OCI-LY7 (cell line): Measurements from ENCODE around the gene PPM1L. TPM values are rescaled to one million over a fixed set of nuclear protein-coding genes. Genes with fewer than 3 reads are reported as not detected.
"Not testable (repeated sequence)": the region's sequence is repeated elsewhere in the genome, so short reads cannot be mapped to it uniquely, and the experiment has no call there.

Experiments used
- BruUV-seq: library from RNA; stranded (reverse); fragments of 400-500 nt; replicated peaks from 2 replicates; lab custom pipeline; 2021; lab: Mats Ljungman, UMichigan
- CTCF ChIA-PET: fragments of 300-600 bp; sonication (Branson Sonifier 250); formaldehyde crosslinking; loops from one replicate; lab custom pipeline; 2022; ENCODE audit warnings: antibody characterized with exemption; ENCODE audit not compliant: unreplicated experiment; lab: Charles Lee
- POLR2A ChIA-PET: fragments of 300-600 bp; sonication (Branson Sonifier 250); formaldehyde crosslinking; loops from one replicate; lab custom pipeline; 2022; ENCODE audit warnings: antibody characterized with exemption; lab: Charles Lee
- DNase-seq: peaks from one replicate; pipeline ENCODE4 v3.0.0-alpha.2; 2015; ENCODE audit warnings: low spot score
- H2AFZ ChIP-seq: fragments of 200-600 bp; sonication (generic), shearing (Covaris generic); 2 replicates; pipeline ENCODE4 v1.6.1; 2014; ENCODE audit warnings: mild to moderate bottlenecking, antibody characterized with exemption, low read length, moderate library complexity
- H3K27ac ChIP-seq: fragments of 200-600 bp; sonication (generic); 2 replicates; pipeline ENCODE4 v1.5.1; 2014; ENCODE audit warnings: mixed run types, low read depth, mild to moderate bottlenecking, moderate library complexity, low read length, inconsistent platforms; ENCODE audit not compliant: poor library complexity, severe bottlenecking
- H3K36me3 ChIP-seq: fragments of 200-600 bp; sonication (generic); 2 replicates; pipeline ENCODE4 v1.6.1; 2014; ENCODE audit warnings: mild to moderate bottlenecking, antibody characterized with exemption, low read length, moderate library complexity, mixed read lengths; ENCODE audit not compliant: insufficient read depth
- H3K4me1 ChIP-seq: fragments of 200-600 bp; sonication (generic); 2 replicates; pipeline ENCODE4 v1.5.1; 2014; ENCODE audit warnings: mild to moderate bottlenecking, low read length; ENCODE audit not compliant: insufficient read depth, poor library complexity, severe bottlenecking
- H3K4me2 ChIP-seq: fragments of 200-600 bp; sonication (generic); 2 replicates; pipeline ENCODE4 v1.6.1; 2014; ENCODE audit warnings: mild to moderate bottlenecking, low read length
- H3K4me3 ChIP-seq: fragments of 200-600 bp; sonication (generic); 2 replicates; pipeline ENCODE4 v1.5.1; 2014; ENCODE audit warnings: mild to moderate bottlenecking, low read depth, low read length; ENCODE audit not compliant: poor library complexity, severe bottlenecking
- H3K79me2 ChIP-seq: fragments of 200-600 bp; sonication (generic); 2 replicates; pipeline ENCODE4 v1.6.1; 2016; ENCODE audit warnings: low read depth, mild to moderate bottlenecking, low read length, moderate library complexity, mixed read lengths; ENCODE audit not compliant: insufficient read depth
- H3K9me2 ChIP-seq: fragments of 200-600 bp; sonication (generic); 2 replicates; pipeline ENCODE4 v1.6.1; 2016; ENCODE audit warnings: mild to moderate bottlenecking, low read length, mixed read lengths; ENCODE audit not compliant: insufficient read depth
- H3K9me3 ChIP-seq: fragments of 200-600 bp; sonication (generic); 2 replicates; pipeline ENCODE4 v1.6.1; 2014; ENCODE audit warnings: mild to moderate bottlenecking, mixed run types, low read length, mixed read lengths
- H4K20me1 ChIP-seq: fragments of 200-600 bp; sonication (generic); 2 replicates; pipeline ENCODE4 v1.6.1; 2014; ENCODE audit warnings: mild to moderate bottlenecking, antibody characterized with exemption, low read length, moderate library complexity, mixed read lengths; ENCODE audit not compliant: insufficient read depth
- EZH2phosphoT487 ChIP-seq: fragments of 200-600 bp; sonication (generic); IDR thresholded peaks from 2 replicates; pipeline ENCODE4 v1.6.1; 2018; ENCODE audit warnings: low read depth, borderline replicate concordance, mild to moderate bottlenecking, mixed run types, antibody characterized with exemption, low read length, moderate library complexity, mixed read lengths
- intact Hi-C: fragments of 100-400 bp; cut with micrococcal nuclease; formaldehyde crosslinking; loops from one replicate; pipeline ENCODE4 v1.10.0; 2022; ENCODE audit not compliant: unreplicated experiment
- total RNA-seq, 2 experiments: library from RNA; depleted of rRNA in 1 of 2; stranded (reverse); fragments of >200 nt in 1 of 2; shearing (Covaris generic) in 1 of 2; gene quantifications; 2 replicates each; pipeline ENCODE4 v1.2.3, GENCODE V29; 2014 to 2022
- TF ChIP-seq, protein P1 (sequence below): fragments of 200-600 bp; sonication (generic); conservative IDR thresholded peaks from 2 replicates; pipeline ENCODE4 v1.5.1; 2014; ENCODE audit warnings: mild to moderate bottlenecking, antibody characterized with exemption, low read length, moderate library complexity, mixed read lengths

The PPM1L gene
- total RNA-seq, 2 experiments from 2014 or later, result 10.3 to 14.7 TPM

DNA sequence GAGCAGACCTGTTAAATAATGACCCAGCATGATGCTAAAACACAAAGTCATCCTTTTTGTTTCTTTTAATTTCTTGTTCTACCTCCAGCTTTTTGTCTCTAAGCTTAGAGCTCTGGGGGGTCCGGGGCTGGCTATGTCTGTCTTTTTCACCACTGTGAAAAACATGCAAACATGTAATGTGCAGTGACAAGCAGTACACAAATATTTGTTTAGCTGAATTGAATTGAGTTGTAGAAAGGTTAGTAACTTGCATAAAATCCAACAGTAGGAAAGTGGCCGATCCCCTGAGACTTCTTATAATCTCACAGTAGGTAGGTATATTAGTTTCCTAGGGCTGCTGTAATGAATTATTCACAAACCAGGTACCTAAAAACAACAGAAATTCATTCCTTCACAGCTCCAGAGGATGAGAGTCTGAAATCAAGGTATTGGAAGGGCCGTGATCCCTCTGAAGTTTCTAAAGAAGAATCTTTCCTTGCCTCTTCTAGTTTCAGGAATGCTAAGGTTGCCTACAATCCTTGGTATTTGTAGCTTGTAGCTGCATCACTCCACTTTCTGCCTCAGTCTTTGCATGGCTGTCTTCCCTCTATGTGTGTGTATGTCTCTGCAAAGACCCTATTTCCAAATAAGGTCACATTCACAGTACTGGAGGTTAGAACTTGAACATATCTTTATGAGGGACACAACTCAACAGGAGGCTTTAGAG, 46.4 kb upstream of the PPM1L start:
- no peak for TF ChIP-seq EZH2phosphoT487
- TF ChIP-seq, protein P1, sequence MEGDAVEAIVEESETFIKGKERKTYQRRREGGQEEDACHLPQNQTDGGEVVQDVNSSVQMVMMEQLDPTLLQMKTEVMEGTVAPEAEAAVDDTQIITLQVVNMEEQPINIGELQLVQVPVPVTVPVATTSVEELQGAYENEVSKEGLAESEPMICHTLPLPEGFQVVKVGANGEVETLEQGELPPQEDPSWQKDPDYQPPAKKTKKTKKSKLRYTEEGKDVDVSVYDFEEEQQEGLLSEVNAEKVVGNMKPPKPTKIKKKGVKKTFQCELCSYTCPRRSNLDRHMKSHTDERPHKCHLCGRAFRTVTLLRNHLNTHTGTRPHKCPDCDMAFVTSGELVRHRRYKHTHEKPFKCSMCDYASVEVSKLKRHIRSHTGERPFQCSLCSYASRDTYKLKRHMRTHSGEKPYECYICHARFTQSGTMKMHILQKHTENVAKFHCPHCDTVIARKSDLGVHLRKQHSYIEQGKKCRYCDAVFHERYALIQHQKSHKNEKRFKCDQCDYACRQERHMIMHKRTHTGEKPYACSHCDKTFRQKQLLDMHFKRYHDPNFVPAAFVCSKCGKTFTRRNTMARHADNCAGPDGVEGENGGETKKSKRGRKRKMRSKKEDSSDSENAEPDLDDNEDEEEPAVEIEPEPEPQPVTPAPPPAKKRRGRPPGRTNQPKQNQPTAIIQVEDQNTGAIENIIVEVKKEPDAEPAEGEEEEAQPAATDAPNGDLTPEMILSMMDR, result no peak
- Histone ChIP-seq H3K9me2 (no peaks in the 10 kb centered on the region), H4K20me1 (no peaks in the 10 kb centered on the region), H3K4me3 (no peak overlapping the region), H3K36me3 (no peaks in the 10 kb centered on the region), H2AFZ (no peak overlapping the region), H3K4me2 (no peak overlapping the region), H3K4me1 (no peaks in the 10 kb centered on the region), H3K27ac (no peak overlapping the region), H3K79me2 (no peaks in the 10 kb centered on the region), H3K9me3 (no peaks in the 10 kb centered on the region)
- intact Hi-C loops, result loop anchor here (10.0 kb wide), 1 partner anchor 715 kb away; no protein-coding TSS in a partner anchor
- BruUV-seq, result no TSS peak
- ChIA-PET POLR2A (no interaction called here), CTCF (no interaction called here)
- DNase-seq, result no peak

DNA sequence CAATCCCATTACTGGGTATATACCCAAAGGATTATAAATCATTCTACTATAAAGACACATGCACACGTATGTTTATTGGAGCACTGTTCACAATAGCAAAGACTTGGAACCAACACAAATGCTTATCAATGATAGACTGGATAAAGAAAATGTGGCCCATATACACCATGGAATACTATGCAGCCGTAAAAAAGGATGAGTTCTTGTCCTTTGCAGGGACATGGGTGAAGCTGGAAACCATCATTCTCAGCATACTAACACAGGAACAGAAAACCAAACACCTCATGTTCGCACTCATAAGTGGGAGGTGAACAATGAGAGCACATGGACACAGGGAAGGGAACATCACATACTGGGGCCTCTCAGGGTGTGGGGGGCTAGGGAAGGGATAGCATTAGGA, 42.9 kb upstream of the PPM1L start:
- H3K9me2 ChIP-seq, H3K4me3 ChIP-seq, intact Hi-C loops, POLR2A ChIA-PET, H3K4me2 ChIP-seq, H3K36me3 ChIP-seq, DNase-seq, CTCF ChIA-PET, H3K27ac ChIP-seq, BruUV-seq, H2AFZ ChIP-seq, H3K4me1 ChIP-seq, H3K79me2 ChIP-seq, H4K20me1 ChIP-seq, H3K9me3 ChIP-seq: not testable (repeated sequence)

DNA sequence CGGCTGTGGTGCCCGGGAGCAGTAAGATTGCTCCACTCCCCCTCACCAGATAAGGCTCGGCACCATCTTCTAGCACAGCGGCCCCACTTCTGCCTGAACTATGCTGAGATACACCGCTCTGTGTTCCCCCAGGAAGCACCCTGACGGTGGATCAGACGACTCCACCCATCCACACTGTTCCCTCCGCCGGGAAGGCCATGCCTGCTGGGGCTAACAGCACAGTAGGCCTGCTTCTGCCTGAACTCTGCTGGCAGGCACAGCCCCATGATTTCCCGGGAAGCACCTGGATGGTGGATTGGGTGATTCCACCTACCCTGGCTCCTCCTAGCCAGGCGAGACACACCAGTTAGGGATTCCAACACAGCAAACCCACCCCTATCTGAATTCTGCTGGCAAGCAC, 36.3 kb upstream of the PPM1L start:
- CTCF ChIA-PET, result no interaction called here
- Histone ChIP-seq H3K4me1 (no peaks in the 10 kb centered on the region), H3K79me2 (no peaks in the 10 kb centered on the region), H3K27ac (no peak overlapping the region), H3K9me2 (no peaks in the 10 kb centered on the region), H4K20me1 (no peaks in the 10 kb centered on the region), H2AFZ (no peak overlapping the region), H3K4me3 (no peak overlapping the region), H3K4me2 (no peak overlapping the region), H3K36me3 (no peaks in the 10 kb centered on the region), H3K9me3 (no peaks in the 10 kb centered on the region)
- DNase-seq, result no peak
- no TSS peak for BruUV-seq
- TF ChIP-seq EZH2phosphoT487, result no peak
- TF ChIP-seq, protein P1, result no peak
- intact Hi-C loops, result no loop called here
- POLR2A ChIA-PET, result no interaction called here
